ENCODE data around the gene NKX2-3. TPM values are rescaled to one million over a fixed set of nuclear protein-coding genes. Genes with fewer than 3 reads are reported as not detected.

The NKX2-3 gene
- polyA plus RNA-seq, 3 donors, result not detected

- DNase-seq (ENCODE audit: low read depth in 3 of 3, low spot score in 2 of 3), result no peak
Measured at GRCh38 chr10:99525897-99526296, 6.8 kb upstream of the NKX2-3 start.

GRCh38 chr10:99526861-99527504 lies 5.8 kb upstream of the NKX2-3 start:
- DNase-seq (ENCODE audit: low read depth in 3 of 3, low spot score in 2 of 3), result no peak

- DNase-seq (ENCODE audit: low read depth in 3 of 3, low spot score in 2 of 3), result no peak
Measured at GRCh38 chr10:99527526-99528493, 4.9 kb upstream of the NKX2-3 start.

GRCh38 chr10:99528494-99529441 lies 4.0 kb upstream of the NKX2-3 start:
- no peak for DNase-seq (ENCODE audit: low read depth in 3 of 3, low spot score in 2 of 3)

GRCh38 chr10:99529591-99530107 lies 3.1 kb upstream of the NKX2-3 start:
- DNase-seq (ENCODE audit: low read depth in 3 of 3, low spot score in 2 of 3), result no peak

GRCh38 chr10:99530108-99531025 lies 2.4 kb upstream of the NKX2-3 start:
- DNase-seq (ENCODE audit: low read depth in 3 of 3, low spot score in 2 of 3), result no peak

GRCh38 chr10:99531026-99531695 lies 1.6 kb upstream of the NKX2-3 start:
- DNase-seq (ENCODE audit: low read depth in 3 of 3, low spot score in 2 of 3), result no peak

GRCh38 chr10:99531696-99532593 lies 797 bp upstream of the NKX2-3 start:
- no peak for DNase-seq (ENCODE audit: low read depth in 3 of 3, low spot score in 2 of 3)

- no peak for DNase-seq (ENCODE audit: low read depth in 3 of 3, low spot score in 2 of 3)
Measured at GRCh38 chr10:99533496-99534449, 1.0 kb downstream of the NKX2-3 start.

GRCh38 chr10:99534450-99534938 lies 1.8 kb downstream of the NKX2-3 start:
- no peak for DNase-seq (ENCODE audit: low read depth in 3 of 3, low spot score in 2 of 3)

- no peak for DNase-seq (ENCODE audit: low read depth in 3 of 3, low spot score in 2 of 3)
Measured at GRCh38 chr10:99534939-99535763, 2.4 kb downstream of the NKX2-3 start.

GRCh38 chr10:99535764-99536337 lies 3.1 kb downstream of the NKX2-3 start:
- no peak for DNase-seq (ENCODE audit: low read depth in 3 of 3, low spot score in 2 of 3)

GRCh38 chr10:99536338-99537085 lies 3.8 kb downstream of the NKX2-3 start:
- DNase-seq (ENCODE audit: low read depth in 3 of 3, low spot score in 2 of 3), result no peak

GRCh38 chr10:99537086-99537988 lies 4.6 kb downstream of the NKX2-3 start:
- DNase-seq (ENCODE audit: low read depth in 3 of 3, low spot score in 2 of 3), result no peak
